Bronchial epithelial cell (primary cell): ENCODE measurements around the gene PRKG1. TPM values are rescaled to one million over a fixed set of nuclear protein-coding genes. Genes with fewer than 3 reads are reported as not detected.
"Not testable (repeated sequence)": the region's sequence is repeated elsewhere in the genome, so short reads cannot be mapped to it uniquely, and the experiment has no call there.

Source experiments
- DNase-seq: peaks from one replicate; pipeline ENCODE4 v3.0.0-alpha.2; 2010; ENCODE audit warnings: low read depth
- FAIRE-seq: peaks from 2 replicates; lab custom pipeline; 2011; peaks lifted over from hg19 to GRCh38; lab: Jason Lieb, UNC
- H3K27me3 ChIP-seq: 2 replicates; pipeline ENCODE4 v1.5.1; 2011; ENCODE audit warnings: low read length; ENCODE audit not compliant: control insufficient read depth, insufficient read depth
- H3K36me3 ChIP-seq: 2 replicates; pipeline ENCODE4 v1.5.1; 2011; ENCODE audit warnings: low read length; ENCODE audit not compliant: control insufficient read depth, insufficient read depth
- H3K4me3 ChIP-seq: 2 replicates; pipeline ENCODE4 v1.5.1; 2011; ENCODE audit warnings: mild to moderate bottlenecking, low read depth, low read length, control low read depth
- CTCF ChIP-seq: IDR thresholded peaks from 2 replicates; pipeline ENCODE4 v1.5.1; 2011; ENCODE audit warnings: mild to moderate bottlenecking, moderate library complexity, low read length, control low read depth, inconsistent platforms; ENCODE audit not compliant: insufficient read depth, severe bottlenecking
- total RNA-seq: library from RNA; depleted of rRNA; stranded (reverse); fragments of >200 nt; gene quantifications from 2 replicates; pipeline ENCODE4 v1.2.1, GENCODE V29; 2014

PRKG1 gene
- total RNA-seq, 1 donor from 2014 or later = 0.26 TPM

DNA sequence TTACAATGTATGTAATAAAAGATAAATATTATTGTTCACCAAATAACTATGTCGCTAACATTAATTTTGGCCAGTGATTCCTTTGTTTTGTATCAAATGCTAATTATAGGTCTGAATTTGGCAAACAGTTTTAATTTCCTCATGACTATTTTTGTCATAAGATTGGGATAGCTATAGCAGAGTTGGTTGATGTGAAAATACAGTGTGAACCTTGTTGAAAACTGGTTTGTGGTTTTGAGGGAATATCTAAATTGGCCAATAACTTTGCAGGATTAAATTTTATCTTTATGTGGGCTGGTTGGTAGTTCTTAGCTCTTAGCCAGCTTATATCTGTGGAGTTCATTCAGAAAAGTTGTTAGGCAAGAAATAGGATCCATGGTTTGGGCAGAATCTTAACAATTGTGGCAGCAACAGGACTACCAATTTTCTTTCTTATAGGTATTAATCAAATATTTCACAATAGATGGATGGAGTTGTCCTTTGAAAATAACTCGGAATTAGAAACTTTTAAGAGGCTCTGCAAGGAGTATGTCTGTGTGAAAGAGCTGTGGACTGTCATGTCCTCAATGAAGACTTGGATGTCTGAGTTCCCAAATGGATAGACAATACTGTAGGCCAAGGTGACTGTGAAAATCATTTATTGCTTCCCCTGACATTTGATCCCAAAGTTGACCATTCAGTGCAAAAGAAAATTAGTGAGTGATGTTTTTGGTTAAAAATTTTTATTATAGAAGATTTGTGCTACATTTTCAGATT is 73.5 kb downstream of the PRKG1 start:
- FAIRE-seq = no peak
- H3K27me3 ChIP-seq = no peaks in the 10 kb centered on the region
- DNase-seq = no peak
- H3K36me3 ChIP-seq = no peaks in the 10 kb centered on the region
- TF ChIP-seq CTCF = no peak
- no peak overlapping the region for H3K4me3 ChIP-seq

- FAIRE-seq = no peak
- H3K4me3 ChIP-seq = no peak overlapping the region
- H3K27me3 ChIP-seq = no peaks in the 10 kb centered on the region
- DNase-seq = peak; percentile 36
- TF ChIP-seq CTCF = no peak
- H3K36me3 ChIP-seq = no peaks in the 10 kb centered on the region
Observed at GRCh38 chr10:51156926-51157325, 82.6 kb downstream of the PRKG1 start.

DNA sequence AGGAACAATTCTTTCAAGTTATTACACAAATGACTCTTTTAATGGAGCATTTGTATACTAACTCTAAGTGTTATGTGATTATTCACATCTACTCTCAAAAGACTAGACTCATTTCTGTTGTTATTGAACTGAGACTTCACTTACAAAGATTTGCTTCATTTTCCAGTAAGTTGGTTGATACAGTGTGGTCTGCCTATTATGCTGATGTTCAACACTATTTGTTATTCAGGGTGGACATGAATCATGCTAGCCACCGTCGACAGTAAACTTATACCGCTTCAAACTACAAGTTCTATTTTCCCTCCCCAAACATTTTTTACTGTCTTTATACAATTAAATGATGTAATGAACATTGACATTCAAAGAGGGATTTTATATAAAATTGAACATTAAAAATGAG is 84.5 kb downstream of the PRKG1 start:
- H3K4me3 ChIP-seq = no peak overlapping the region
- FAIRE-seq (no peak), DNase-seq (no peak)
- no peaks in the 10 kb centered on the region for H3K36me3 ChIP-seq
- no peaks in the 10 kb centered on the region for H3K27me3 ChIP-seq
- TF ChIP-seq CTCF = no peak

GRCh38 chr10:51159841-51160240 is 85.6 kb downstream of the PRKG1 start:
- no peak for FAIRE-seq
- no peaks in the 10 kb centered on the region for H3K36me3 ChIP-seq

GRCh38 chr10:51162002-51162401 is 87.7 kb downstream of the PRKG1 start:
- TF ChIP-seq CTCF = no peak
- no peak overlapping the region for H3K4me3 ChIP-seq
- H3K27me3 ChIP-seq = no peaks in the 10 kb centered on the region
- DNase-seq (no peak), FAIRE-seq (no peak)
- no peaks in the 10 kb centered on the region for H3K36me3 ChIP-seq

More at GRCh38 chr10:51159841-51160240, 85.6 kb downstream of the PRKG1 start:
- DNase-seq = no peak
- Histone ChIP-seq H3K27me3 (no peaks in the 10 kb centered on the region), H3K4me3 (no peak overlapping the region)
- TF ChIP-seq CTCF = no peak

- not testable (repeated sequence) for DNase-seq, H3K27me3 ChIP-seq, H3K36me3 ChIP-seq, H3K4me3 ChIP-seq, FAIRE-seq
Observed at GRCh38 chr10:51163380-51164049, 89.2 kb downstream of the PRKG1 start.
